Activated CD4-positive, alpha-beta T cell treated with anti-CD3 and anti-CD28 coated beads, Interleukin-2, amount 50 U/mL, for 1 hour (primary cell): ENCODE results near the gene SLC6A12.
"Not testable (repeated sequence)": the region's sequence is repeated elsewhere in the genome, so short reads cannot be mapped to it uniquely, and the experiment has no call there.

Experiments
- DNase-seq: peaks from one replicate; pipeline ENCODE4 v3.0.0-alpha.2; 2020

SLC6A12 gene

DNA sequence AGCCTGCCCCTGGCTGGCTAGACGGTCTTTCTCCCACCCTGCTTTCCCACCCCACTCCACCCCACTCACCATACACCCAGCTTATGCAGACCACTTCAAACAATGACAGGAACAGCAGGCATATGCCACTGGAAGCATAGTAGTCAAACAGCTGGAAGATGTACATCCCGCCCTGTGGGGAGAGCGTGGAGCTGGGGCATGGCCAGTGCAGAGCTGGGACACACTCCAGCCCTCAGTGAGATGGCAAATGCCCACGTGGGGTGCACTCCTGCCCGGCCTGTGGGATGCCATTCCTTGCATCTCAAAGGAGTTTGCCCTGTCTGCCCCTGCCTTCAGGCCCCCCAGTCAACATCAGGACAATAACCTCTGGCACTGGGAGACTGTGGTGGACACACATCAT lies 18.8 kb downstream of the SLC6A12 start:
- DNase-seq, result no peak

GRCh38 chr12:194276-194675 lies 19.7 kb downstream of the SLC6A12 start:
- DNase-seq, result no peak

DNA sequence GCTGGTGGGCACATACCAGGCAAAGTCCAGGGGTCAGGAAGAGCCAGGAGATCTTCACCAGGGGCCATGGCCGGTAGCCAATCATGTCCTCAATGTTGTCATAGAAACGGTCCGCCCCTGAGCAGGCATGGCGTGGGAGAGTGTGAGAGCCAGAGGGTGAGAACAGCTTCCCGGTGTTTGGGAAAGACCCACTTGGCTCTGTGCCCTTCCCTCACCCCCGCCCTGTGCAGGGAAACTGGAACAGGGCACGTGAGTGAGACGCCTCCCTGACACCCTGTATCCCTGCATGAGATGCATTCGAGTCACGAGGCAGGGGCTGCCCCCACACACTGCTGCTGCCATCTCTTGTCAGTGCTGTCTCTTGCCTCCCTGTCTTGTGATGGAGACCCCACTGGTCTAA lies 20.7 kb downstream of the SLC6A12 start:
- no peak for DNase-seq

GRCh38 chr12:191541-191940 lies 22.4 kb downstream of the SLC6A12 start:
- no peak for DNase-seq

GRCh38 chr12:190881-191280 lies 23.1 kb downstream of the SLC6A12 start:
- DNase-seq, result no peak

- no peak for DNase-seq
These were observed 24.4 kb downstream of the SLC6A12 start for GRCh38 chr12:189622-189962.

- DNase-seq, result peak; percentile 16
These were observed 24.9 kb downstream of the SLC6A12 start for GRCh38 chr12:188910-189621.

GRCh38 chr12:187986-188909 lies 25.7 kb downstream of the SLC6A12 start:
- DNase-seq, result not testable (repeated sequence)

- DNase-seq, result no peak
These were observed 27.8 kb downstream of the SLC6A12 start for GRCh38 chr12:186006-186625.

DNA sequence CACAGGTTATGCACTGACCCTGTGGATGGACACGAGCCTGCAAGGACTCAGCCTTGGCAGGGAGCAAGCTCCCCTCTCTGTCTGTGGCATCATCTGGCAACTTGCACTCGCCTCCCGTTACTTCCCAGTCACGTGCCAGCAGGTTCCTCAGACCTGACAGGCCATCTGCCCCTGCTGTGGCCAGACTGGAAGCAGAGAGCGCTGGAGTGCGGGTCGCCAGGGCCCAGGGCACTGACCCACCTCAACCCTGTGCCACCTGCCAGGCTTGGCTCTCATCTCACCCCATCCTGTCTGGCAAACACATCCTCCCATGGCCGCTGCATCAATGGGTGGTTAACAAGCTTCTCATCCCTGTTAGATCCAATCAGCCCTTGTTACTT lies 28.4 kb downstream of the SLC6A12 start:
- DNase-seq, result no peak

- DNase-seq, result no peak
These were observed 29.0 kb downstream of the SLC6A12 start for GRCh38 chr12:184811-185575.

GRCh38 chr12:182381-182892 lies 31.5 kb downstream of the SLC6A12 start:
- DNase-seq, result no peak

- no peak for DNase-seq
These were observed 32.0 kb downstream of the SLC6A12 start for GRCh38 chr12:181921-182320.

DNA sequence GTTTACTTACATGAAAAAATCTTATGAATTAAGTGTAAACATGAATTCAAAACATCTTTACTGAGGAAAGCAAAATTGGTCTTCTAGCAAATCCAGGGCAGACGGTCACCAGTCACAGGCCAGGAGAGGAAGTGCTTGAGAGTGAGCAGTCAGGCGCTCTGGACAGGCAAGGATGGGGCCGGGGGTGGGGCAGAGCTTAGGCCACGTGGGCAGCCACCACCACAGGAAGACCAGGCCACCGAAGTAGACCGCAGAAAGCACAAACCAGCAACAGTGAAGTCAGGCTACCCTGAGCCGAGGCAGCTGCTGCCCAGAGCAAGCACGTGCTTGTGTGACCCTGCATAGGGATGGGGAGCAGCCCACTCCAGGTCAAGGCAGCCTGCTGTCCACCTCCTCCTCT lies 33.5 kb downstream of the SLC6A12 start:
- DNase-seq, result no peak

- no peak for DNase-seq
These were observed 34.1 kb downstream of the SLC6A12 start for GRCh38 chr12:179885-180284.

GRCh38 chr12:179131-179884 lies 34.6 kb downstream of the SLC6A12 start:
- no peak for DNase-seq

DNA sequence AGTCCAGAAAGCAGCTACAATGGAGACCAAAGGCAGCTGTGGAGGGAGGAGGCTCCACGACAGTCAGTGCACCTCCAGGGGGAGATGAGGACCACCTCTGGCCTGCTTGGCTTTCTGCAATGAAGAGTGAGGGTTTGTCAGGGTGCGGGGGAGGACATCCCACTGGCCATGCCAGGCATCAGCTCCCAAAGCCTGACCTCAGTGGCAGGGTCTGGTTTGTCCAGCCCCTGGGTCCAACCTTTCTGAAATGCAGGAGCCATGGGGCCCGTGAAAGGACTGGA lies 35.2 kb downstream of the SLC6A12 start:
- DNase-seq, result no peak

DNA sequence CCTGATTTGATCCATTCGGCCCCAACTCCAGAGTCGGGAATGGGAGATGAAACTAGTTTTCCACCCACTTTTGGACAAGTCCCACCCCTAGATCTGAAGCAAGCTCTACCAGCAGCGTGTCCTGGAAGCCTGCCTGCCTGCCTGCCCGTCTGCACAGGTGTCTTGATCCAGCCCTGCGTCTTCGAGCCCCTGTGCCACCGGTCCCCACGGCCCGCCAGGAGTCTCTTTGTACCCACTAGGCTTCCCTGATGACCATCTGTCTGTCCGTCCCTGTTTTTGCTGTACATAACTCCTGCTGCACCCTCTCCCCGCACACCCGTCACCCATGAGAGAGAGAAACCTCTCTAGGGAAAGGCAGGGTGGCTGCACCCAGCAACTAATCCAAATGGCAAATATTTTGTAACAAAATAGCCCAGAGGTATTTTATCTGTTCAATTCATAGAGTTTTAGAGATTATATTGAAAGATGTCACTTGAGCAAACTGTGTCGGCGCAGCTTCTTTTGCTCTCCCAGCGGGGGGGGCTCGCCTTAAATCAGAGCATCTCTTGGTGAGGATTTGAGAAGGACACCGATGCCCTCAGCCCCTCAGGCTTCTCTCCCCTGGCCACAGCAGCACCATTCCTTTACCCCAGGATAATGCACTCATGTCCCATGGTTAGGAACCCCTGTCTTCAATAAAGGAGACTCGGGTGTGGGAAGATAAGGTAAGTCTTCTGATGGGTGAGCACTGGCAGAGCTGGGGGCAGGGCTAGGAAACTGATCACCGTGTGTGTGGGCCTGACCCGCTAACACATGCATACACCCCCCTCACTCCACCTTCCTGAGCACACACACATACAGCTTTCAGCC lies 35.8 kb downstream of the SLC6A12 start:
- DNase-seq, result no peak

DNA sequence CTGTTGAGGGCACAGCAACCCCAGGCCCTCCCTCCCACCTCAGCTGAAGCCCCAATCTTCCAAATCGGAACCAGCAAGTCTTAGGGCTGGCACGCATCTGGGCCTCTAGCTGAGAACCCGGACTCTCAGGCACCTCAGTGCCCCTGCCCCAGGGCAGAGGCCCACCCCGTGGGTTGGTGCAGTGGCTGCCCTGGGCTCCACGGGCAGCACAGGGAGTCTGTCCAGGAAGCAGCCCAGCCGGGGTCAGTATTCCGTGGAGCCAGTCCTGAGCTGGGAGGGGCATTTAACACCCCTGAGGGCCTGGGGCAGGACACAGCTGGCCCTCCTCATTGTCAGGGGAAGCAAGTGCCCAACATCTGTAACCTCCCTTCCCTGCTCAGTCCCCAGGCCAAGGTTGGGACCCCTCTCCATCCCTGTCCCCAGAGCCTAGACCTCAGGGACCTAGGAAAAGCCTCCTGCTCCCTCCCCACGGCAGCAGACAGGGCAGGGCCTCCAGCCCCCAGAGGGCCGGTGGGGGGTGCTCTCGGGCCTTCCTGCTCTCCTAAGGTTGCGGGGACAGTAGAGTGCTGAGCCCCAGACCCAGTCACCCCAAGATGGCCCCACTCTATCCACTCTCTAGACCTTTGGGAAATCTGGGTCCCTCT lies 36.5 kb downstream of the SLC6A12 start:
- no peak for DNase-seq

DNA sequence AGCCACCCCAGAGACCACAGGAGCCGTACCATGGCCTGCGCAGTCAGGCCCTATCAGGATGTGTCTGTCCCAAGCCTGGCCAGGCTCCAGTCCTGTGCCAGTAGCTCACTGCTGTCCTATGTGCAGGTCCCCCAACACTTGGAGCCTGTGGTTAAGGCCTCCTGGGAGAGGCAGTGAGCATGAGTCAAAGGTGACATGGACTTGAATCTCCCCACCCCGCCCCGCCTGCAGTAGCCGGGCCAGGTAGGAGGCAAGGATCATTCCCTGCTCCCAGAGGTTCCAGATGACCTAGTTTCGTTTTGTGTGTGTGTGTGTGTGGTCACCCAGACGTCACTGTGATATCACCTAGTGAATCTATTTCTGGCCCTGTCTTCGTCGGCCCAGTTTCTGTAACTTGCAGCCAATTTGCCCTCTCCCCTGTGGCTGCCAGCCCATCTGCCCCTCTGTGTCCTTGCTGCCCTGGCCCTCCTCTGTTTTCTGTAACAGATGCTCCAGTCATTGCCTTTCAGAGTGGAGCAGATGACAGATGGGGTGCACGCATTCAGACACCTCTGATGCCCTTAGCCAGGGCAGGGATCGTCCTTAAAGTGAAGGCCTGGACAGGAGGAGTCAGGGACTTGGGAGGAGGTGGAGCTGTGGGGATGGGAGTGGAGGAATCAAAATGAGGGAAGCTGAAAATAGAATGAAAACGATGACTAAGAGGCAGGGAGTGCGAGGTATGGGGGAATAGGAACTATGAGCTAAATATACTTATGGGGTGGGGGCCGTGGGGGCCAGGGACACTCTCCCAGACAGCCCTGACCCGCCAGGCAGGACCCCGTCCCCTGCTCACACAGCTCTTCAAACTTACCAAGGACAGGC lies 37.4 kb downstream of the SLC6A12 start:
- no peak for DNase-seq
